Measurements from ENCODE around the gene ABI2. TPM values are rescaled to one million over a fixed set of nuclear protein-coding genes. Genes with fewer than 3 reads are reported as not detected.
A peak's percentile ranks its signal among the peaks of the same experiment; 100 is the strongest.

The ABI2 gene
- total RNA-seq, 1 experiment from 2014 or later = 50.7 TPM

- H3K27ac ChIP-seq (ENCODE audit: low read length) = no peak overlapping the region
- H3K36me3 ChIP-seq (ENCODE audit: low read depth, low read length) = no peaks in the 10 kb centered on the region
- H3K79me2 ChIP-seq (ENCODE audit: low read length) = peaks cover 32% of the 10 kb centered on the region
- H2AFZ ChIP-seq (ENCODE audit: low read length) = no peak overlapping the region
- ChIA-PET CTCF (no interaction called here), POLR2A (ENCODE audit: unreplicated experiment) (no interaction called here)
- H3K4me1 ChIP-seq (ENCODE audit: insufficient read depth, low read length) = peaks cover 18% of the 10 kb centered on the region
- peaks cover 5% of the 10 kb centered on the region for H3F3A ChIP-seq (ENCODE audit: low read length, unreplicated experiment)
- peaks cover 8% of the 10 kb centered on the region for H4K20me1 ChIP-seq (ENCODE audit: low read length)
- H3K4me2 ChIP-seq (ENCODE audit: low read length) = no peak overlapping the region
- no peaks in the 10 kb centered on the region for H3K9me3 ChIP-seq (ENCODE audit: low read length)
- no peaks in the 10 kb centered on the region for H3K27me3 ChIP-seq (ENCODE audit: low read length)
- intact Hi-C loops (cut with micrococcal nuclease) = loop anchor here (5.0 kb wide), 1 partner anchor 76 kb away; no protein-coding TSS in a partner anchor
- no peak overlapping the region for H3K9ac ChIP-seq (ENCODE audit: low read length)
- H3K4me3 ChIP-seq (ENCODE audit: low read length) = no peak overlapping the region
- no TSS peak for BruUV-seq (replicated peaks)
- TF ChIP-seq EZH2 (IDR thresholded peaks at IDR 0.05; ENCODE audit: low read length, unreplicated experiment) (no peak), EZH2phosphoT487 (IDR thresholded peaks at IDR 0.05; ENCODE audit: borderline replicate concordance, low read length) (no peak)
- TF ChIP-seq, protein P1, sequence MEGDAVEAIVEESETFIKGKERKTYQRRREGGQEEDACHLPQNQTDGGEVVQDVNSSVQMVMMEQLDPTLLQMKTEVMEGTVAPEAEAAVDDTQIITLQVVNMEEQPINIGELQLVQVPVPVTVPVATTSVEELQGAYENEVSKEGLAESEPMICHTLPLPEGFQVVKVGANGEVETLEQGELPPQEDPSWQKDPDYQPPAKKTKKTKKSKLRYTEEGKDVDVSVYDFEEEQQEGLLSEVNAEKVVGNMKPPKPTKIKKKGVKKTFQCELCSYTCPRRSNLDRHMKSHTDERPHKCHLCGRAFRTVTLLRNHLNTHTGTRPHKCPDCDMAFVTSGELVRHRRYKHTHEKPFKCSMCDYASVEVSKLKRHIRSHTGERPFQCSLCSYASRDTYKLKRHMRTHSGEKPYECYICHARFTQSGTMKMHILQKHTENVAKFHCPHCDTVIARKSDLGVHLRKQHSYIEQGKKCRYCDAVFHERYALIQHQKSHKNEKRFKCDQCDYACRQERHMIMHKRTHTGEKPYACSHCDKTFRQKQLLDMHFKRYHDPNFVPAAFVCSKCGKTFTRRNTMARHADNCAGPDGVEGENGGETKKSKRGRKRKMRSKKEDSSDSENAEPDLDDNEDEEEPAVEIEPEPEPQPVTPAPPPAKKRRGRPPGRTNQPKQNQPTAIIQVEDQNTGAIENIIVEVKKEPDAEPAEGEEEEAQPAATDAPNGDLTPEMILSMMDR (conservative IDR thresholded peaks at IDR 0.05; ENCODE audit: low read depth, low read length) = no peak
- no peak for DNase-seq
- H3K9me2 ChIP-seq (replicated peaks; ENCODE audit: low read length) = no peaks in the 10 kb centered on the region
- no peak for ATAC-seq
Observed at GRCh38 chr2:203326356-203326755, 1.8 kb upstream of the ABI2 start.

DNA sequence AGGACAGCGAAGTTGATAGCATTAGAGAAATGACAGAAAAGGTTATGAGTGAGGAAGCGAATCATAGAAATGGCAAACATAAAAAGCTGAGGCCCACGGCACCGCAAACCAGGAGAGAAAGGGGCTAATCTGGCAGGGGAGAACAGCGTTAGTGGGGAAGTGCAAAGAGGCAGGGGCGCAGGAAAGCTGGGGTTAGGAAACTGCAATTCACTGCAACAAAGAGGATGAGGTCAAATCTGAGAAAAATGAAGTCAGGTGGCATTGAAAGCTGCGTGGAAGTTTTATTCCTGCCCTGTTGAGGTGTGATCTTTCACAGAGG lies 653 bp upstream of the ABI2 start:
- CTCF ChIA-PET = no interaction called here

More for the DNA sequence above, 653 bp upstream of the ABI2 start:
- DNase-seq (no peak), ATAC-seq (peak; percentile 2)
- Histone ChIP-seq H3K9ac (ENCODE audit: low read length) (peak overlapping the region; percentile 93), H2AFZ (ENCODE audit: low read length) (peak overlapping the region; percentile 98), H3K9me3 (ENCODE audit: low read length) (no peaks in the 10 kb centered on the region), H3K4me3 (ENCODE audit: low read length) (peak overlapping the region; percentile 88), H3K4me2 (ENCODE audit: low read length) (peak overlapping the region; percentile 96), H3K4me1 (ENCODE audit: insufficient read depth, low read length) (peaks cover 18% of the 10 kb centered on the region), H3K9me2 (replicated peaks; ENCODE audit: low read length) (no peaks in the 10 kb centered on the region), H3F3A (ENCODE audit: low read length, unreplicated experiment) (peaks cover 5% of the 10 kb centered on the region), H3K27ac (ENCODE audit: low read length) (peak overlapping the region; percentile 63), H4K20me1 (ENCODE audit: low read length) (peaks cover 8% of the 10 kb centered on the region), H3K27me3 (ENCODE audit: low read length) (no peaks in the 10 kb centered on the region), H3K36me3 (ENCODE audit: low read depth, low read length) (no peaks in the 10 kb centered on the region), H3K79me2 (ENCODE audit: low read length) (peaks cover 44% of the 10 kb centered on the region)
- TSS peak; percentile 74 for BruUV-seq (replicated peaks)
- TF ChIP-seq, protein P1 (conservative IDR thresholded peaks at IDR 0.05; ENCODE audit: low read depth, low read length) = no peak
- TF ChIP-seq EZH2phosphoT487 (IDR thresholded peaks at IDR 0.05; ENCODE audit: borderline replicate concordance, low read length) (no peak), EZH2 (IDR thresholded peaks at IDR 0.05; ENCODE audit: low read length, unreplicated experiment) (no peak)
- intact Hi-C loops (cut with micrococcal nuclease) = loop anchor here (1.0 to 5.0 kb wide), 2 partner anchors 11 to 75 kb away; no protein-coding TSS in a partner anchor
- POLR2A ChIA-PET (ENCODE audit: unreplicated experiment) = no interaction called here

Data from PC-3 (cell line).